ENCODE measurements around the gene AGBL1. TPM values are rescaled to one million over a fixed set of nuclear protein-coding genes. Genes with fewer than 3 reads are reported as not detected.

The AGBL1 gene
- total and polyA plus RNA-seq, 3 experiments from 2014 or later, result not detected

GRCh38 chr15:86961669-86962068 is 882.0 kb downstream of the AGBL1 start:
- Histone ChIP-seq H3K27me3 (ENCODE audit: insufficient read depth, low read length, poor library complexity, severe bottlenecking) (no peaks in the 10 kb centered on the region), H3K9me3 (ENCODE audit: low read length) (no peaks in the 10 kb centered on the region), H3K36me3 (ENCODE audit: insufficient read depth, low read length) (no peaks in the 10 kb centered on the region), H3K4me3 (ENCODE audit: low read length) (no peak overlapping the region), H3K27ac (ENCODE audit: low read depth, low read length) (no peak overlapping the region), H3K4me1 (ENCODE audit: insufficient read depth, low read length) (no peaks in the 10 kb centered on the region)
- H3K9me3 Mint-ChIP-seq, result peaks cover 0 to 5% (median 4%) of the 10 kb centered on the region in 5 donors
- no peak overlapping the region for H3K27ac Mint-ChIP-seq
- POLR2A ChIA-PET, result no interaction called here
- H3K4me3 Mint-ChIP-seq, result no peak overlapping the region
- no peak for DNase-seq
- no peaks in the 10 kb centered on the region for H3K4me1 Mint-ChIP-seq
- no peaks in the 10 kb centered on the region for H3K27me3 Mint-ChIP-seq
- CTCF ChIA-PET, result no interaction called here
- H3K36me3 Mint-ChIP-seq, result no peaks in the 10 kb centered on the region

GRCh38 chr15:86964271-86964670 is 884.6 kb downstream of the AGBL1 start:
- Mint-ChIP-seq H3K9me3 (peaks cover 0 to 8% (median 4%) of the 10 kb centered on the region in 5 donors), H3K4me3 (no peak overlapping the region), H3K4me1 (no peaks in the 10 kb centered on the region), H3K27me3 (no peaks in the 10 kb centered on the region), H3K36me3 (no peaks in the 10 kb centered on the region), H3K27ac (no peak overlapping the region)
- no peak overlapping the region for H3K4me3 ChIP-seq (ENCODE audit: low read length)
- no peaks in the 10 kb centered on the region for H3K36me3 ChIP-seq (ENCODE audit: insufficient read depth, low read length)
- ChIA-PET CTCF (no interaction called here), POLR2A (no interaction called here)
- H3K27ac ChIP-seq (ENCODE audit: low read depth, low read length), result no peak overlapping the region
- no peaks in the 10 kb centered on the region for H3K27me3 ChIP-seq (ENCODE audit: insufficient read depth, low read length, poor library complexity, severe bottlenecking)
- H3K9me3 ChIP-seq (ENCODE audit: low read length), result no peaks in the 10 kb centered on the region
- no peaks in the 10 kb centered on the region for H3K4me1 ChIP-seq (ENCODE audit: insufficient read depth, low read length)
- DNase-seq, result no peak

- Mint-ChIP-seq H3K4me3 (no peak overlapping the region), H3K27me3 (no peaks in the 10 kb centered on the region), H3K36me3 (no peaks in the 10 kb centered on the region), H3K4me1 (no peaks in the 10 kb centered on the region), H3K9me3 (peaks cover 0 to 8% (median 4%) of the 10 kb centered on the region in 5 donors), H3K27ac (no peak overlapping the region)
- Histone ChIP-seq H3K4me1 (ENCODE audit: insufficient read depth, low read length) (no peaks in the 10 kb centered on the region), H3K27me3 (ENCODE audit: insufficient read depth, low read length, poor library complexity, severe bottlenecking) (peaks cover 4% of the 10 kb centered on the region), H3K9me3 (ENCODE audit: low read length) (no peaks in the 10 kb centered on the region), H3K4me3 (ENCODE audit: low read length) (no peak overlapping the region), H3K27ac (ENCODE audit: low read depth, low read length) (no peak overlapping the region), H3K36me3 (ENCODE audit: insufficient read depth, low read length) (no peaks in the 10 kb centered on the region)
- POLR2A ChIA-PET, result no interaction called here
- no peak for DNase-seq
- CTCF ChIA-PET, result no interaction called here
These were observed 888.6 kb downstream of the AGBL1 start for GRCh38 chr15:86968244-86968643.

- ChIA-PET POLR2A (no interaction called here), CTCF (no interaction called here)
- Histone ChIP-seq H3K27ac (ENCODE audit: low read depth, low read length) (no peak overlapping the region), H3K4me3 (ENCODE audit: low read length) (no peak overlapping the region), H3K27me3 (ENCODE audit: insufficient read depth, low read length, poor library complexity, severe bottlenecking) (peaks cover 4% of the 10 kb centered on the region), H3K36me3 (ENCODE audit: insufficient read depth, low read length) (no peaks in the 10 kb centered on the region), H3K4me1 (ENCODE audit: insufficient read depth, low read length) (no peaks in the 10 kb centered on the region), H3K9me3 (ENCODE audit: low read length) (no peaks in the 10 kb centered on the region)
- H3K4me3 Mint-ChIP-seq, result no peak overlapping the region
- DNase-seq, result no peak
- H3K27ac Mint-ChIP-seq, result no peak overlapping the region
- peaks cover 0 to 8% (median 4%) of the 10 kb centered on the region in 5 donors for H3K9me3 Mint-ChIP-seq
- H3K27me3 Mint-ChIP-seq, result no peaks in the 10 kb centered on the region
- no peaks in the 10 kb centered on the region for H3K4me1 Mint-ChIP-seq
- no peaks in the 10 kb centered on the region for H3K36me3 Mint-ChIP-seq
These were observed 889.7 kb downstream of the AGBL1 start for GRCh38 chr15:86969364-86969763.

GRCh38 chr15:86973284-86973844 is 893.7 kb downstream of the AGBL1 start:
- Mint-ChIP-seq H3K4me1 (no peaks in the 10 kb centered on the region), H3K4me3 (no peak overlapping the region), H3K27me3 (no peaks in the 10 kb centered on the region), H3K36me3 (no peaks in the 10 kb centered on the region), H3K9me3 (peaks cover 0 to 4% (median 0%) of the 10 kb centered on the region in 5 donors), H3K27ac (no peak overlapping the region)
- Histone ChIP-seq H3K36me3 (ENCODE audit: insufficient read depth, low read length) (no peaks in the 10 kb centered on the region), H3K4me1 (ENCODE audit: insufficient read depth, low read length) (no peaks in the 10 kb centered on the region), H3K27ac (ENCODE audit: low read depth, low read length) (no peak overlapping the region), H3K4me3 (ENCODE audit: low read length) (no peak overlapping the region), H3K9me3 (ENCODE audit: low read length) (no peaks in the 10 kb centered on the region), H3K27me3 (ENCODE audit: insufficient read depth, low read length, poor library complexity, severe bottlenecking) (peaks cover 4% of the 10 kb centered on the region)
- no peak for DNase-seq
- POLR2A ChIA-PET, result no interaction called here
- CTCF ChIA-PET, result no interaction called here

GRCh38 chr15:86988033-86988432 is 908.4 kb downstream of the AGBL1 start:
- Histone ChIP-seq H3K4me1 (ENCODE audit: insufficient read depth, low read length) (no peaks in the 10 kb centered on the region), H3K4me3 (ENCODE audit: low read length) (no peak overlapping the region), H3K27ac (ENCODE audit: low read depth, low read length) (no peak overlapping the region), H3K27me3 (ENCODE audit: insufficient read depth, low read length, poor library complexity, severe bottlenecking) (no peaks in the 10 kb centered on the region), H3K36me3 (ENCODE audit: insufficient read depth, low read length) (no peaks in the 10 kb centered on the region), H3K9me3 (ENCODE audit: low read length) (no peaks in the 10 kb centered on the region)
- POLR2A ChIA-PET, result no interaction called here
- Mint-ChIP-seq H3K27ac (no peak overlapping the region), H3K36me3 (no peaks in the 10 kb centered on the region), H3K9me3 (peaks cover 0 to 3% (median 0%) of the 10 kb centered on the region in 5 donors), H3K4me3 (no peak overlapping the region), H3K4me1 (no peaks in the 10 kb centered on the region), H3K27me3 (peaks cover 0 to 8% of the 10 kb centered on the region in 2 donors)
- DNase-seq, result no peak
- CTCF ChIA-PET, result no interaction called here

GRCh38 chr15:87021751-87022150 is 942.1 kb downstream of the AGBL1 start:
- POLR2A ChIA-PET, result no interaction called here
- Histone ChIP-seq H3K27ac (ENCODE audit: low read depth, low read length) (no peak overlapping the region), H3K36me3 (ENCODE audit: insufficient read depth, low read length) (no peaks in the 10 kb centered on the region), H3K4me3 (ENCODE audit: low read length) (no peak overlapping the region), H3K27me3 (ENCODE audit: insufficient read depth, low read length, poor library complexity, severe bottlenecking) (no peaks in the 10 kb centered on the region), H3K4me1 (ENCODE audit: insufficient read depth, low read length) (no peaks in the 10 kb centered on the region), H3K9me3 (ENCODE audit: low read length) (no peaks in the 10 kb centered on the region)
- Mint-ChIP-seq H3K4me3 (no peak overlapping the region), H3K9me3 (peaks cover 10 to 45% (median 24%) of the 10 kb centered on the region in 5 donors), H3K4me1 (no peaks in the 10 kb centered on the region), H3K36me3 (no peaks in the 10 kb centered on the region), H3K27me3 (peaks cover 0 to 7% of the 10 kb centered on the region in 2 donors), H3K27ac (no peak overlapping the region)
- no peak for DNase-seq
- CTCF ChIA-PET, result no interaction called here

- Histone ChIP-seq H3K27me3 (ENCODE audit: insufficient read depth, low read length, poor library complexity, severe bottlenecking) (no peaks in the 10 kb centered on the region), H3K9me3 (ENCODE audit: low read length) (no peaks in the 10 kb centered on the region), H3K36me3 (ENCODE audit: insufficient read depth, low read length) (no peaks in the 10 kb centered on the region), H3K4me3 (ENCODE audit: low read length) (no peak overlapping the region), H3K27ac (ENCODE audit: low read depth, low read length) (no peak overlapping the region), H3K4me1 (ENCODE audit: insufficient read depth, low read length) (no peaks in the 10 kb centered on the region)
- Mint-ChIP-seq H3K36me3 (no peaks in the 10 kb centered on the region), H3K4me1 (no peaks in the 10 kb centered on the region), H3K27me3 (peaks cover 0 to 11% of the 10 kb centered on the region in 2 donors), H3K9me3 (peaks cover 0 to 3% (median 0%) of the 10 kb centered on the region in 5 donors), H3K27ac (no peak overlapping the region), H3K4me3 (no peak overlapping the region)
- ChIA-PET POLR2A (no interaction called here), CTCF (no interaction called here)
- no peak for DNase-seq
These were observed 952.0 kb downstream of the AGBL1 start for GRCh38 chr15:87031540-87032230.

All from CD8-positive, alpha-beta memory T cell (primary cell).